Neural progenitor cell (in vitro differentiated cells): ENCODE data around the gene FAM9B. TPM values are rescaled to one million over a fixed set of nuclear protein-coding genes. Genes with fewer than 3 reads are reported as not detected.

Experiments
- DNase-seq: peaks from one replicate; pipeline ENCODE4 v3.0.0-alpha.2; 2016; ENCODE audit warnings: low spot score
- H2AFZ ChIP-seq: fragments of 200-600 bp; sonication (generic); replicated peaks from 2 replicates; pipeline ENCODE4 v1.6.1; 2016; ENCODE audit warnings: antibody characterized with exemption
- H3F3A ChIP-seq: fragments of 200-600 bp; sonication (generic); 2 replicates; pipeline ENCODE4 v1.6.1; 2016; ENCODE audit warnings: antibody characterized with exemption, low read depth
- H3K27ac ChIP-seq: fragments of 200-600 bp; sonication (generic); 2 replicates; pipeline ENCODE4 v1.5.1; 2016; ENCODE audit warnings: mild to moderate bottlenecking
- H3K27me3 ChIP-seq: fragments of 200-600 bp; sonication (generic); 2 replicates; pipeline ENCODE4 v1.6.1; 2016; ENCODE audit warnings: mild to moderate bottlenecking, moderate library complexity
- H3K36me3 ChIP-seq: fragments of 200-600 bp; sonication (generic); 2 replicates; pipeline ENCODE4 v1.5.1; 2016
- H3K4me1 ChIP-seq: fragments of 200-600 bp; sonication (generic); 2 replicates; pipeline ENCODE4 v1.6.1; 2016; ENCODE audit warnings: mixed run types
- H3K4me2 ChIP-seq: fragments of 200-600 bp; sonication (generic); 2 replicates; pipeline ENCODE4 v1.6.1; 2016
- H3K4me3 ChIP-seq: fragments of 200-600 bp; sonication (generic); 2 replicates; pipeline ENCODE4 v1.5.1; 2016
- H3K79me2 ChIP-seq: fragments of 200-600 bp; sonication (generic); 2 replicates; pipeline ENCODE4 v1.6.1; 2016; ENCODE audit warnings: low read depth
- H3K9ac ChIP-seq: fragments of 200-600 bp; sonication (generic); 2 replicates; pipeline ENCODE4 v1.6.1; 2016
- H3K9me3 ChIP-seq: fragments of 200-600 bp; sonication (generic); 2 replicates; pipeline ENCODE4 v1.5.1; 2016; ENCODE audit warnings: low read depth
- H4K20me1 ChIP-seq: fragments of 200-600 bp; sonication (generic); 2 replicates; pipeline ENCODE4 v1.6.1; 2016; ENCODE audit warnings: low read depth
- H3K27ac Mint-ChIP-seq: 3 replicates; pipeline ENCODE4 v1.8.0; 2021; ENCODE audit warnings: mixed read lengths
- H3K27me3 Mint-ChIP-seq: 2 replicates; pipeline ENCODE4 v1.8.0; 2022; ENCODE audit warnings: low read depth, mild to moderate bottlenecking, inconsistent platforms, moderate library complexity, mixed read lengths; ENCODE audit not compliant: insufficient read depth
- H3K36me3 Mint-ChIP-seq: 3 replicates; pipeline ENCODE4 v1.8.0; 2021; ENCODE audit warnings: mixed read lengths
- H3K4me1 Mint-ChIP-seq: 3 replicates; pipeline ENCODE4 v1.8.0; 2021; ENCODE audit warnings: mixed read lengths
- H3K4me3 Mint-ChIP-seq: 3 replicates; pipeline ENCODE4 v1.8.0; 2021; ENCODE audit warnings: mild to moderate bottlenecking, moderate library complexity, mixed read lengths
- H3K9me3 Mint-ChIP-seq: 3 replicates; pipeline ENCODE4 v1.8.0; 2020; ENCODE audit warnings: mixed read lengths
- CTCF ChIP-seq: fragments of 200-600 bp; sonication (generic); IDR thresholded peaks from 2 replicates; pipeline ENCODE4 v1.5.1; 2017; ENCODE audit warnings: antibody characterized with exemption, mild to moderate bottlenecking
- EZH2 ChIP-seq: fragments of 200-600 bp; sonication (generic); IDR thresholded peaks from 2 replicates; pipeline ENCODE4 v1.6.1; 2017; ENCODE audit warnings: antibody characterized with exemption, mild to moderate bottlenecking, moderate library complexity
- EZH2phosphoT487 ChIP-seq: fragments of 200-600 bp; sonication (generic); IDR thresholded peaks from 2 replicates; pipeline ENCODE4 v1.6.1; 2017; ENCODE audit warnings: antibody characterized with exemption
- total RNA-seq: library from RNA; depleted of rRNA; stranded (reverse); fragments of >200 nt; gene quantifications from 2 replicates; pipeline ENCODE4 v1.2.3, GENCODE V29; 2015; ENCODE audit warnings: low replicate concordance

The FAM9B gene
- total RNA-seq, 1 donor from 2014 or later = not detected

DNA sequence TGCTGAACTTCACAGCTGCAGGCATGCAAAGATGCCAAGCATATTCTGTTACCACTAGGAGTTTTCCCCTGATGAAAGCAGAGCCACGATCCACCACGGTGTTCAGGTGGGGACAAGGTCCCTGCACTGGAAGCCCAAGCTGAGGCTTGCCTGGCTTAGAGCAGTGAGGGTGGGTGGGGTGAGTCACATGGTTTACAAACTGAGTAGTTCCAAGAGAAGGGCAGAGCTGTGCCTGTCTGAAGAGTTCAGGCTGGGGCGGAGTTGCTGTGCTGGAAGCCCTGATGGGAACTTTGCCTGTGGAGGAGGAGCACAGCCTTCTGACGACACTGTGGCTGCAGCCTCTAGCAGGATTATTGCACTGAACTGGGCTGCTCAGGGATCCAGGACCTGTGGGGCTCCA is 45.5 kb downstream of the FAM9B start:
- no peaks in the 10 kb centered on the region for H3F3A ChIP-seq
- no peaks in the 10 kb centered on the region for H3K36me3 ChIP-seq
- H3K4me3 ChIP-seq = no peak overlapping the region
- TF ChIP-seq EZH2 (no peak), EZH2phosphoT487 (no peak), CTCF (no peak)
- peak; percentile 3 for DNase-seq
- Mint-ChIP-seq H3K4me1 (peaks cover 6% of the 10 kb centered on the region), H3K4me3 (no peak overlapping the region), H3K36me3 (no peaks in the 10 kb centered on the region), H3K27ac (no peak overlapping the region), H3K9me3 (no peaks in the 10 kb centered on the region), H3K27me3 (peaks cover 2% of the 10 kb centered on the region)
- no peak overlapping the region for H3K9ac ChIP-seq
- no peaks in the 10 kb centered on the region for H3K4me1 ChIP-seq
- no peak overlapping the region for H3K4me2 ChIP-seq
- H3K9me3 ChIP-seq = no peaks in the 10 kb centered on the region
- no peaks in the 10 kb centered on the region for H3K27me3 ChIP-seq
- H2AFZ ChIP-seq = no peak overlapping the region
- no peak overlapping the region for H3K27ac ChIP-seq
- H4K20me1 ChIP-seq = no peaks in the 10 kb centered on the region
- H3K79me2 ChIP-seq = no peaks in the 10 kb centered on the region

GRCh38 chrX:8987672-8988250 is 46.2 kb downstream of the FAM9B start:
- no peak overlapping the region for H2AFZ ChIP-seq
- no peaks in the 10 kb centered on the region for H3K4me1 ChIP-seq
- no peaks in the 10 kb centered on the region for H3K9me3 Mint-ChIP-seq
- no peaks in the 10 kb centered on the region for H3K9me3 ChIP-seq
- H3K27me3 ChIP-seq = no peaks in the 10 kb centered on the region
- H3K4me1 Mint-ChIP-seq = peaks cover 6% of the 10 kb centered on the region
- H3K4me3 ChIP-seq = no peak overlapping the region
- no peak for TF ChIP-seq EZH2phosphoT487
- peaks cover 2% of the 10 kb centered on the region for H3K27me3 Mint-ChIP-seq
- H3K4me2 ChIP-seq = no peak overlapping the region
- no peak overlapping the region for H3K27ac ChIP-seq
- no peaks in the 10 kb centered on the region for H3K36me3 ChIP-seq
- H3K36me3 Mint-ChIP-seq = no peaks in the 10 kb centered on the region
- H3K4me3 Mint-ChIP-seq = no peak overlapping the region
- no peaks in the 10 kb centered on the region for H3K79me2 ChIP-seq
- no peaks in the 10 kb centered on the region for H3F3A ChIP-seq
- no peaks in the 10 kb centered on the region for H4K20me1 ChIP-seq
- no peak overlapping the region for H3K27ac Mint-ChIP-seq
- H3K9ac ChIP-seq = no peak overlapping the region
- no peak for DNase-seq

- H3K27ac Mint-ChIP-seq = no peak overlapping the region
- Histone ChIP-seq H3K36me3 (no peaks in the 10 kb centered on the region), H3K79me2 (no peaks in the 10 kb centered on the region), H3K27ac (no peak overlapping the region), H3K27me3 (no peaks in the 10 kb centered on the region), H3K4me1 (no peaks in the 10 kb centered on the region), H3K4me3 (no peak overlapping the region), H3F3A (no peaks in the 10 kb centered on the region), H2AFZ (no peak overlapping the region), H3K9ac (no peak overlapping the region), H3K9me3 (no peaks in the 10 kb centered on the region), H3K4me2 (no peak overlapping the region), H4K20me1 (no peaks in the 10 kb centered on the region)
- H3K9me3 Mint-ChIP-seq = no peaks in the 10 kb centered on the region
- no peaks in the 10 kb centered on the region for H3K36me3 Mint-ChIP-seq
- peaks cover 2% of the 10 kb centered on the region for H3K27me3 Mint-ChIP-seq
- DNase-seq = no peak
- TF ChIP-seq EZH2 = no peak
- TF ChIP-seq CTCF = no peak
- TF ChIP-seq EZH2phosphoT487 = no peak
- H3K4me1 Mint-ChIP-seq = peaks cover 10% of the 10 kb centered on the region
- H3K4me3 Mint-ChIP-seq = no peak overlapping the region
These were observed 49.7 kb downstream of the FAM9B start for GRCh38 chrX:8984231-8984630.

GRCh38 chrX:8981723-8982122 is 52.2 kb downstream of the FAM9B start:
- H3K27ac ChIP-seq = no peak overlapping the region
- H3K4me1 ChIP-seq = no peaks in the 10 kb centered on the region
- no peaks in the 10 kb centered on the region for H3K79me2 ChIP-seq
- Mint-ChIP-seq H3K27ac (no peak overlapping the region), H3K9me3 (no peaks in the 10 kb centered on the region), H3K27me3 (no peaks in the 10 kb centered on the region), H3K4me3 (no peak overlapping the region), H3K36me3 (no peaks in the 10 kb centered on the region), H3K4me1 (peaks cover 4% of the 10 kb centered on the region)
- DNase-seq = peak; percentile 15
- no peak overlapping the region for H2AFZ ChIP-seq
- H3K9ac ChIP-seq = no peak overlapping the region
- H3K9me3 ChIP-seq = no peaks in the 10 kb centered on the region
- H3K27me3 ChIP-seq = no peaks in the 10 kb centered on the region
- no peak for TF ChIP-seq EZH2phosphoT487
- TF ChIP-seq CTCF = no peak
- no peak for TF ChIP-seq EZH2
- no peaks in the 10 kb centered on the region for H3F3A ChIP-seq
- no peaks in the 10 kb centered on the region for H4K20me1 ChIP-seq
- H3K4me3 ChIP-seq = no peak overlapping the region
- H3K36me3 ChIP-seq = no peaks in the 10 kb centered on the region
- no peak overlapping the region for H3K4me2 ChIP-seq
